ENCODE measurements around the gene CDKN2A.

CDKN2A gene

DNA sequence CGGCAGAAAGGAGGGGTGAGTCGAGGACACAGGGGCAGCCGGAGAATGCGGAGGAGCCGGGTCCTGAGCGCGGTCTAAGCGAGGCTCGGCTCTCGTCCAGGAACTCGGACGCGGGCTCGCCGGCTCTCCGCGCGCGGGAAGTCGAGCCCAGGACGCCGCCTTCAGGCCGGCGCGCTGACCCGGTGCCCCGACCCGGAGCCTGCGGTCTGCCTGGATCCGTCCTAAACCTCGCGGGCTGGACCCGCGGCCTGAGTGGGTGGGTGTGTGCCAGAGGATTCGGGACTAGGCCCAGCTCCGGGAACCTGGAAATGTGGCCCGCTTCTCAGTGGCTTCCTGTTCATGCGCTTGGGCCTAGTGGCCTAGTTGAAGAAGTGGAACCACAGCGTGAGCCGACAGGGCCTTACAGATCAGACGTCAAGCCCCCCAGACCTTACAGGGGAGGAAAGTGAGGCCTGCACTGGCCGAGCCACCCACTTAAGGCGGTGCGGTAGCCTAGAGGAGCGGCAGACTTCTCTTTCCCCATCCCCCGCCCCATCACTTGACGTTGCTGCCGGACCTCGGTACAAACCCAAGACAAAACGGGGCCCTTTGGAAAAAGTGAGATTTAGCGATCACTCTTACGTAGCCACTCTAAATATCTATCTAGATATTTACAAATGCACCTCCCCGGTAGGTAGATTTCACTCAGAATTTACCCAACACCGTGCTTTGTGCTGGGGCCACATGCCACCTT lies 1.6 kb upstream of the CDKN2A start:
- peak overlapping the region; percentile 97 for H3K27ac ChIP-seq (ENCODE audit: low read depth, low read length)
- peak overlapping the region; percentile 85 for H2AFZ ChIP-seq (ENCODE audit: low read depth, low read length, severe bottlenecking)
- H3K4me3 ChIP-seq (ENCODE audit: insufficient read depth, low read length, poor library complexity, severe bottlenecking): peak overlapping the region; percentile 83

DNA sequence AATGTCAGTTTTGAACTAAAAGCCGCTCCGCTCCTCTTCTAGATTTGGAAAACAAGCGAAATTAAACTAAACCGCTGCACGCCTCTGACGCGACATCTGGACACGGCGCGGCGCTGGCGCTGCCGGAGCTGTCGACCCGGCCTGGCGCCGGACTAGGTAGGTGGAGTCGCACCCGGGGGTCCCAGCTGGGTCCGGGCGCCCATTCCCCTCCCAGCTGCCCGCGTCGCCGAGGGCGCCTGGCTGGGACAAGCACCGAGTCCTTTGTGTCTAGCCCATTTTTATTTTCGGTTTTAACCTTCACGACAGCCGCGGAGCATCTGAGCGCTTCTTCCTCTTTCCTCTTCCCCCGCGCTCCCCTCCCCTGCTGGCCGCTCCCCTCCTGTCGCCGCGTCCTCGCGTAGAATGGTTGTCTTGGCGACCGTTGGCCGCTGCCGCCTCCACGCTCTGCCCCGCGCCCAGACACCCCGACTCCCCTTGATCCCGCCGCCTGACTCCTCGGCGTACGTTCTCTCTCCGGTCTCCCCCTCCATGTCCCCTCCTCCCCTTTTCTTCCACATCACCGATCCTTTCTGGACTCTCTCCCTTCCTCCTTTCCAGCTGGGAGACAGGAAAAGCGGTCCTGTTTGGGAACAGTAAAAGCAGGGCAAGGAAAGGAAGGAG lies 944 bp upstream of the CDKN2A start:
- Histone ChIP-seq H3K4me2 (ENCODE audit: low read depth, low read length, poor library complexity, severe bottlenecking) (peak overlapping the region; percentile 72), H4K20me1 (ENCODE audit: low read depth, low read length) (peaks cover 7% of the 10 kb centered on the region; the same call in 1 of the 2 replicates), H3K27me3 (ENCODE audit: low read length) (no peaks in the 10 kb centered on the region), H3F3A (ENCODE audit: insufficient read depth) (peaks cover 8% of the 10 kb centered on the region), H3K36me3 (ENCODE audit: low read length) (peaks cover 21% of the 10 kb centered on the region), H3K79me2 (ENCODE audit: insufficient read depth, low read length) (peaks cover 47% of the 10 kb centered on the region), H3K4me3 (ENCODE audit: insufficient read depth, low read length, poor library complexity, severe bottlenecking) (peak overlapping the region; percentile 83), H3K9me3 (ENCODE audit: insufficient read depth, low read length) (no peaks in the 10 kb centered on the region), H3K27ac (ENCODE audit: low read depth, low read length) (peak overlapping the region; percentile 97), H3K9ac (ENCODE audit: low read length) (peak overlapping the region; percentile 88), H3K9me2 (replicated peaks; ENCODE audit: insufficient read depth, low read length) (no peaks in the 10 kb centered on the region), H2AFZ (ENCODE audit: low read depth, low read length, severe bottlenecking) (peak overlapping the region; percentile 85)
- TF ChIP-seq EZH2phosphoT487 (conservative IDR thresholded peaks at IDR 0.05; ENCODE audit: low read length): no peak
- TF ChIP-seq, protein P1, sequence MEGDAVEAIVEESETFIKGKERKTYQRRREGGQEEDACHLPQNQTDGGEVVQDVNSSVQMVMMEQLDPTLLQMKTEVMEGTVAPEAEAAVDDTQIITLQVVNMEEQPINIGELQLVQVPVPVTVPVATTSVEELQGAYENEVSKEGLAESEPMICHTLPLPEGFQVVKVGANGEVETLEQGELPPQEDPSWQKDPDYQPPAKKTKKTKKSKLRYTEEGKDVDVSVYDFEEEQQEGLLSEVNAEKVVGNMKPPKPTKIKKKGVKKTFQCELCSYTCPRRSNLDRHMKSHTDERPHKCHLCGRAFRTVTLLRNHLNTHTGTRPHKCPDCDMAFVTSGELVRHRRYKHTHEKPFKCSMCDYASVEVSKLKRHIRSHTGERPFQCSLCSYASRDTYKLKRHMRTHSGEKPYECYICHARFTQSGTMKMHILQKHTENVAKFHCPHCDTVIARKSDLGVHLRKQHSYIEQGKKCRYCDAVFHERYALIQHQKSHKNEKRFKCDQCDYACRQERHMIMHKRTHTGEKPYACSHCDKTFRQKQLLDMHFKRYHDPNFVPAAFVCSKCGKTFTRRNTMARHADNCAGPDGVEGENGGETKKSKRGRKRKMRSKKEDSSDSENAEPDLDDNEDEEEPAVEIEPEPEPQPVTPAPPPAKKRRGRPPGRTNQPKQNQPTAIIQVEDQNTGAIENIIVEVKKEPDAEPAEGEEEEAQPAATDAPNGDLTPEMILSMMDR (IDR thresholded peaks at IDR 0.05; ENCODE audit: insufficient read depth, low read length, poor library complexity, severe bottlenecking): no peak

More for the DNA sequence above, 1.6 kb upstream of the CDKN2A start:
- TF ChIP-seq EZH2phosphoT487 (conservative IDR thresholded peaks at IDR 0.05; ENCODE audit: low read length): no peak
- TF ChIP-seq, protein P1 (IDR thresholded peaks at IDR 0.05; ENCODE audit: insufficient read depth, low read length, poor library complexity, severe bottlenecking): peak; percentile 37
- Histone ChIP-seq H3K9me2 (replicated peaks; ENCODE audit: insufficient read depth, low read length) (no peaks in the 10 kb centered on the region), H3K4me2 (ENCODE audit: low read depth, low read length, poor library complexity, severe bottlenecking) (peak overlapping the region; percentile 72), H3K27me3 (ENCODE audit: low read length) (no peaks in the 10 kb centered on the region), H3K79me2 (ENCODE audit: insufficient read depth, low read length) (peaks cover 42% of the 10 kb centered on the region), H3K36me3 (ENCODE audit: low read length) (peaks cover 15% of the 10 kb centered on the region), H3K9me3 (ENCODE audit: insufficient read depth, low read length) (no peaks in the 10 kb centered on the region), H3K9ac (ENCODE audit: low read length) (peak overlapping the region; percentile 88), H3F3A (ENCODE audit: insufficient read depth) (peaks cover 8% of the 10 kb centered on the region), H4K20me1 (ENCODE audit: low read depth, low read length) (peaks cover 7% of the 10 kb centered on the region; the same call in 1 of the 2 replicates)

DNA sequence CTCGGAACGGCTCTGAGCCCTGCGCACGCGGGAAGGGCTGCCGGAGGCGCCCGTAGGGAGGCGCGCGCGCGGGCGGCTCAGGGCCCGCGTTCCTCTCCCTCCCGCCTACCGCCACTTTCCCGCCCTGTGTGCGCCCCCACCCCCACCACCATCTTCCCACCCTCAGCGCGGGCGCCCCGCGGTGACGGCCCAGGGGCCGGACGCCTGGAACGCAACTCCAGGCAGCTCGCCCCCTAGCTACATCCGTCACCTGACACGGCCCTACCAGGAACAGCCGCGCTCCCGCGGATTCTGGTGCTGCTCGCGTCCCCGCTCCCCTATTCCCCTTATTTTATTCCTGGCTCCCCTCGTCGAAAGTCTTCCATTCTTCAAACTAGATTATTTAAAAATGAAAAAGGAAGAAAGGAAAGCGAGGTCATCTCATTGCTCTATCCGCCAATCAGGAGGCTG lies 389 bp upstream of the CDKN2A start, which contains the start of gene CDKN2B-AS1:
TSS of gene CDKN2B-AS1 (plus strand) at position 236 of the 450 bp plus-strand sequence.
- H3K27me3 ChIP-seq (ENCODE audit: low read length): no peaks in the 10 kb centered on the region
- H3K79me2 ChIP-seq (ENCODE audit: insufficient read depth, low read length): peaks cover 53% of the 10 kb centered on the region

More for the DNA sequence above, 389 bp upstream of the CDKN2A start, which contains the start of gene CDKN2B-AS1:
- Histone ChIP-seq H4K20me1 (ENCODE audit: low read depth, low read length) (peaks cover 7% of the 10 kb centered on the region; the same call in 1 of the 2 replicates), H3K9me3 (ENCODE audit: insufficient read depth, low read length) (no peaks in the 10 kb centered on the region), H3K4me2 (ENCODE audit: low read depth, low read length, poor library complexity, severe bottlenecking) (peak within 1 kb of the TSS; percentile 93), H3K4me3 (ENCODE audit: insufficient read depth, low read length, poor library complexity, severe bottlenecking) (peak within 1 kb of the TSS; percentile 87), H3K9me2 (replicated peaks; ENCODE audit: insufficient read depth, low read length) (no peaks in the 10 kb centered on the region), H3K27ac (ENCODE audit: low read depth, low read length) (peak within 1 kb of the TSS; percentile 97), H3K9ac (ENCODE audit: low read length) (peak within 1 kb of the TSS; percentile 88), H3K36me3 (ENCODE audit: low read length) (peaks cover 21% of the 10 kb centered on the region), H3F3A (ENCODE audit: insufficient read depth) (peaks cover 8% of the 10 kb centered on the region), H2AFZ (ENCODE audit: low read depth, low read length, severe bottlenecking) (peak within 1 kb of the TSS; percentile 93)
- TF ChIP-seq, protein P1 (IDR thresholded peaks at IDR 0.05; ENCODE audit: insufficient read depth, low read length, poor library complexity, severe bottlenecking): no peak
- no peak for TF ChIP-seq EZH2phosphoT487 (conservative IDR thresholded peaks at IDR 0.05; ENCODE audit: low read length)
